K562 (cell line): ENCODE measurements around the gene SESN3.

Experiments used
- CBX8 ChIP-seq: fragments of 200-600 bp; sonication (generic); IDR thresholded peaks from 2 replicates; pipeline ENCODE4 v1.6.1; 2012; ENCODE audit warnings: borderline replicate concordance, mixed run types, low read depth, mild to moderate bottlenecking, moderate library complexity, mixed read lengths, low read length, control low read depth, inconsistent platforms; ENCODE audit not compliant: poor library complexity, severe bottlenecking; ENCODE audit errors: extremely low read depth
- EGR1 ChIP-seq: fragments of 450-650 bp; conservative IDR thresholded peaks from 2 replicates; pipeline ENCODE4 v1.6.1; 2017; ENCODE audit warnings: mild to moderate bottlenecking

DNA sequence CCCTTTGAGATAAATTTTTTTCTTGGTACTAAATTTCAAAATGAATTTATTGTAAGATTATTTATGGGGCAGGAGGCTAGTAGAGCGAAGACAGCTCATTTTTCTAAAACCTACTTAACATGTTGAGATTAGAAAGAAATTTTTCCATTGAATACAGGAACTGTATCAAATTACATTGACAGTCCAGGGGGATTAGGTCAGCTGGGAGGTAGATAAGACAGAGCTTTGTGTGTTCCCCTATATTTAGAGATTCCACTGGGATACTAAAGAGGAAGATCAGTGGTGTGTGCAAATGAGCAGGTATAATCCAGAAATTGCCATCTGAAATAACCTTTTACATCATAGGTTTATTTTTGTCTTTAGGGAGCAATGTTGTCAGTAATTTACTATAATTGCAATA lies 109.3 kb downstream of the SESN3 start:
- TF ChIP-seq EGR1 (no peak), CBX8 (no peak)
